GM18867 (cell line): Measurements from ENCODE around the gene RAD54L.
A peak's percentile ranks its signal among the peaks of the same experiment; 100 is the strongest.
"Not testable (repeated sequence)": the region's sequence is repeated elsewhere in the genome, so short reads cannot be mapped to it uniquely, and the experiment has no call there.

ENCODE experiments used
- ATAC-seq: cut with Tn5 transposase; IDR thresholded peaks from one replicate; pipeline ENCODE4 v1.9.1; 2021; ENCODE audit warnings: mild to moderate bottlenecking, moderate library complexity; ENCODE audit not compliant: unreplicated experiment

The RAD54L gene

GRCh38 chr1:46317323-46317722 is 69.8 kb downstream of the RAD54L start:
- ATAC-seq, result no peak

GRCh38 chr1:46319301-46319700 is 71.7 kb downstream of the RAD54L start:
- ATAC-seq, result not testable (repeated sequence)

- ATAC-seq, result not testable (repeated sequence)
Measured at GRCh38 chr1:46319960-46320914, 72.7 kb downstream of the RAD54L start.

- ATAC-seq, result not testable (repeated sequence)
Measured at GRCh38 chr1:46322191-46322590, 74.6 kb downstream of the RAD54L start.

- peak; percentile 54 for ATAC-seq
Measured at GRCh38 chr1:46325285-46326076, 77.9 kb downstream of the RAD54L start.
